Subcutaneous abdominal adipose tissue (tissue), 5 donors: Measurements from ENCODE around the gene SLC15A4.

ENCODE experiments used
- H3K27ac ChIP-seq: one replicate; pipeline ENCODE4 v1.7.0; 2013; ENCODE audit warnings: low read depth, mild to moderate bottlenecking, inconsistent platforms, low read length, moderate library complexity
- H3K27me3 ChIP-seq, 5 donors: one replicate each; pipeline ENCODE4 v1.7.0; 2013; ENCODE audit warnings: low read length in 5 of 5, inconsistent platforms in 1 of 5; ENCODE audit not compliant: control insufficient read depth in 5 of 5, insufficient read depth in 4 of 5
- H3K36me3 ChIP-seq, 5 donors: one replicate each; pipeline ENCODE4 v1.7.0; 2013; ENCODE audit warnings: low read length in 5 of 5; ENCODE audit not compliant: control insufficient read depth in 5 of 5, insufficient read depth in 5 of 5
- H3K4me1 ChIP-seq, 5 donors: one replicate each; pipeline ENCODE4 v1.7.0; 2013; ENCODE audit warnings: low read length in 5 of 5, mild to moderate bottlenecking in 3 of 5, moderate library complexity in 1 of 5; ENCODE audit not compliant: control insufficient read depth in 5 of 5, insufficient read depth in 5 of 5
- H3K4me3 ChIP-seq, 5 donors: one replicate each; pipeline ENCODE4 v1.7.0; 2013; ENCODE audit warnings: low read length in 5 of 5, low read depth in 1 of 5
- H3K9ac ChIP-seq, 5 donors: one replicate each; pipeline ENCODE4 v1.7.0; 2013; ENCODE audit warnings: low read length in 5 of 5, mild to moderate bottlenecking in 4 of 5, moderate library complexity in 3 of 5
- H3K9me3 ChIP-seq, 5 donors: one replicate each; pipeline ENCODE4 v1.7.0; 2013; ENCODE audit warnings: low read length in 5 of 5; ENCODE audit not compliant: control insufficient read depth in 5 of 5
- donor health status: healthy.
- donor health status: healthy.
- donor health status: healthy.
- donor health status: healthy.
- donor health status: healthy.

The SLC15A4 gene

GRCh38 chr12:128823916-128824839 lies at the start of gene SLC15A4:
Gene SLC15A4, minus strand, starts transcription at chr12:128823958. Its CDS starts 15 bp downstream, at chr12:128823943.
- no peaks in the 10 kb centered on the region for H3K27me3 ChIP-seq
- peak within 1 kb of the TSS; percentile 63 to 95 (median 83) for H3K9ac ChIP-seq
- peaks cover 0 to 5% (median 0%) of the 10 kb centered on the region in 5 donors for H3K36me3 ChIP-seq
- H3K9me3 ChIP-seq = peaks cover 0 to 6% (median 4%) of the 10 kb centered on the region in 5 donors
- peak within 1 kb of the TSS; percentile 77 to 98 (median 86) for H3K4me3 ChIP-seq
- H3K4me1 ChIP-seq = peaks cover 6 to 47% (median 34%) of the 10 kb centered on the region in 5 donors
- peak within 1 kb of the TSS; percentile 75 for H3K27ac ChIP-seq

GRCh38 chr12:128872303-128872702 lies 48.5 kb upstream of the SLC15A4 start:
- H3K27ac ChIP-seq = no peak overlapping the region
- H3K4me1 ChIP-seq = no peaks in the 10 kb centered on the region
- H3K4me3 ChIP-seq = no peak overlapping the region
- H3K9ac ChIP-seq = no peak overlapping the region
- H3K9me3 ChIP-seq = peaks cover 6 to 19% (median 15%) of the 10 kb centered on the region in 5 donors
- H3K36me3 ChIP-seq = no peaks in the 10 kb centered on the region
- H3K27me3 ChIP-seq = no peaks in the 10 kb centered on the region

- Histone ChIP-seq H3K27ac (no peak overlapping the region), H3K9me3 (peaks cover 0 to 11% (median 8%) of the 10 kb centered on the region in 5 donors), H3K4me3 (no peak overlapping the region), H3K4me1 (no peaks in the 10 kb centered on the region), H3K36me3 (no peaks in the 10 kb centered on the region), H3K9ac (no peak overlapping the region), H3K27me3 (no peaks in the 10 kb centered on the region)
Measured at GRCh38 chr12:128871516-128871892, 47.7 kb upstream of the SLC15A4 start.

GRCh38 chr12:128867466-128867865 lies 43.7 kb upstream of the SLC15A4 start:
- H3K36me3 ChIP-seq = no peaks in the 10 kb centered on the region
- no peaks in the 10 kb centered on the region for H3K27me3 ChIP-seq
- no peaks in the 10 kb centered on the region for H3K9me3 ChIP-seq
- no peak overlapping the region for H3K9ac ChIP-seq
- no peak overlapping the region for H3K4me3 ChIP-seq
- H3K27ac ChIP-seq = no peak overlapping the region
- H3K4me1 ChIP-seq = no peaks in the 10 kb centered on the region

GRCh38 chr12:128864516-128865186 lies 40.9 kb upstream of the SLC15A4 start:
- no peaks in the 10 kb centered on the region for H3K36me3 ChIP-seq
- no peaks in the 10 kb centered on the region for H3K9me3 ChIP-seq
- no peak overlapping the region for H3K4me3 ChIP-seq
- H3K9ac ChIP-seq = no peak overlapping the region
- H3K27me3 ChIP-seq = no peaks in the 10 kb centered on the region
- H3K4me1 ChIP-seq = no peaks in the 10 kb centered on the region
- H3K27ac ChIP-seq = no peak overlapping the region

- H3K27ac ChIP-seq = no peak overlapping the region
- H3K9ac ChIP-seq = no peak overlapping the region
- no peak overlapping the region for H3K4me3 ChIP-seq
- no peaks in the 10 kb centered on the region for H3K9me3 ChIP-seq
- no peaks in the 10 kb centered on the region for H3K4me1 ChIP-seq
- H3K36me3 ChIP-seq = no peaks in the 10 kb centered on the region
- H3K27me3 ChIP-seq = no peaks in the 10 kb centered on the region
Measured at GRCh38 chr12:128863957-128864356, 40.2 kb upstream of the SLC15A4 start.

- Histone ChIP-seq H3K4me3 (no peak overlapping the region), H3K9me3 (no peaks in the 10 kb centered on the region), H3K36me3 (no peaks in the 10 kb centered on the region), H3K4me1 (no peaks in the 10 kb centered on the region), H3K27ac (no peak overlapping the region), H3K27me3 (no peaks in the 10 kb centered on the region), H3K9ac (no peak overlapping the region)
Measured at GRCh38 chr12:128861226-128862016, 37.7 kb upstream of the SLC15A4 start.

- no peak overlapping the region for H3K4me3 ChIP-seq
- H3K36me3 ChIP-seq = no peaks in the 10 kb centered on the region
- no peak overlapping the region for H3K27ac ChIP-seq
- peaks cover 0 to 7% (median 2%) of the 10 kb centered on the region in 5 donors for H3K27me3 ChIP-seq
- H3K9me3 ChIP-seq = no peaks in the 10 kb centered on the region
- H3K9ac ChIP-seq = no peak overlapping the region
- no peaks in the 10 kb centered on the region for H3K4me1 ChIP-seq
Measured at GRCh38 chr12:128859311-128859710, 35.6 kb upstream of the SLC15A4 start.

- peaks cover 6 to 22% (median 15%) of the 10 kb centered on the region in 5 donors for H3K27me3 ChIP-seq
Measured at GRCh38 chr12:128857133-128857763, 33.5 kb upstream of the SLC15A4 start.

More at GRCh38 chr12:128857133-128857763, 33.5 kb upstream of the SLC15A4 start:
- H3K36me3 ChIP-seq = no peaks in the 10 kb centered on the region
- H3K4me3 ChIP-seq = no peak overlapping the region
- H3K27ac ChIP-seq = no peak overlapping the region
- H3K9me3 ChIP-seq = no peaks in the 10 kb centered on the region
- H3K9ac ChIP-seq = no peak overlapping the region
- H3K4me1 ChIP-seq = peaks cover 0 to 6% (median 4%) of the 10 kb centered on the region in 5 donors
